Loucy (cell line): ENCODE data around the gene PTGR3.

Experiments
- EZH2phosphoT487 ChIP-seq: fragments of 200-600 bp; IDR thresholded peaks from 2 replicates; pipeline ENCODE4 v1.6.1; 2018; ENCODE audit warnings: antibody characterized with exemption, mild to moderate bottlenecking, moderate library complexity, borderline replicate concordance
- TF ChIP-seq, protein P1 (sequence below): fragments of 200-600 bp; sonication (generic); conservative IDR thresholded peaks from 2 replicates; pipeline ENCODE4 v1.5.1; 2014; ENCODE audit warnings: mild to moderate bottlenecking, antibody characterized with exemption, low read length

DNA sequence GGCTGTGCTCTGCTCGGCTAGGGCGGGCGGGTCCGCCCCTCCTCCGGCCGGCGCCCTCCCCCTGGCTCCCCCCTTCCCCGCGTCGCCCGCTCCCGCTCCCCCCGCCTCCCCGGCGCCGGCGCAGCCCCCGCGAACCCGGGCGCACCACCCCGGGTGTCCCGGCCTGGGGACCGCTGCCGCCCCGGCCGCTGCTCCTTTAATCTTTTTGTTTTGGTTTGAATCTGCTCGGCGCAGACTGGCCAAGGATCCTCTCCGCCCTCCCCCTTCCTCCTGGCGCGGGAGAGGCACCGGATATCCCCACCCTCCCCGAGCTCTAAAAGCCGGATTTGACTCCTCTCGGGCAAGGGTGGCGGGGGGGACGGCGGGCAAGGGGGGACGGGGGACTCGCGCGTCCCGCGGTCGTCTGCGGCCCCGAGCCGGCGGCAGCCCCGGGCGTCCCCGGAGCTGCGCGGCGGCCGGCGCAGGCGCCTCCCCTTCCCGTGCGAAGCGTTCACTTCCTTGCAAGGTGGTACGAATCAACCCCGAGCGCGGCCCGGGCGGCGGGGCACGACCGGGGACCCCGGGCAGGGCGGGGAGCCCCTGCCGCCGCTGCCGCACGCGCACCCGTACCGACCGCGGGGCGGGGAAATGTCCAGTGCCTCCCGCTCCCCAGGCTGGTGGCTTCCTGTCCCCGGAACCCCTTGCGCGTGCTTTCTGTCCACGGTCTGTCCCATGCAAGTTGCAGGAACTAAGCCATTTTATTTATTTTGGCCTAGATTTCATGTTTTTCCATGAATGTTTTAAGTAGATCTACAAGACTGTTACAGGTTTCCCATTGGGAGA lies at the start of gene PTGR3:
- TF ChIP-seq, protein P1, sequence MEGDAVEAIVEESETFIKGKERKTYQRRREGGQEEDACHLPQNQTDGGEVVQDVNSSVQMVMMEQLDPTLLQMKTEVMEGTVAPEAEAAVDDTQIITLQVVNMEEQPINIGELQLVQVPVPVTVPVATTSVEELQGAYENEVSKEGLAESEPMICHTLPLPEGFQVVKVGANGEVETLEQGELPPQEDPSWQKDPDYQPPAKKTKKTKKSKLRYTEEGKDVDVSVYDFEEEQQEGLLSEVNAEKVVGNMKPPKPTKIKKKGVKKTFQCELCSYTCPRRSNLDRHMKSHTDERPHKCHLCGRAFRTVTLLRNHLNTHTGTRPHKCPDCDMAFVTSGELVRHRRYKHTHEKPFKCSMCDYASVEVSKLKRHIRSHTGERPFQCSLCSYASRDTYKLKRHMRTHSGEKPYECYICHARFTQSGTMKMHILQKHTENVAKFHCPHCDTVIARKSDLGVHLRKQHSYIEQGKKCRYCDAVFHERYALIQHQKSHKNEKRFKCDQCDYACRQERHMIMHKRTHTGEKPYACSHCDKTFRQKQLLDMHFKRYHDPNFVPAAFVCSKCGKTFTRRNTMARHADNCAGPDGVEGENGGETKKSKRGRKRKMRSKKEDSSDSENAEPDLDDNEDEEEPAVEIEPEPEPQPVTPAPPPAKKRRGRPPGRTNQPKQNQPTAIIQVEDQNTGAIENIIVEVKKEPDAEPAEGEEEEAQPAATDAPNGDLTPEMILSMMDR = no peak
- no peak for TF ChIP-seq EZH2phosphoT487
